ENCODE results near the gene PKDCC. TPM values are rescaled to one million over a fixed set of nuclear protein-coding genes. Genes with fewer than 3 reads are reported as not detected.
A peak's percentile ranks its signal among the peaks of the same experiment; 100 is the strongest.

Gene PKDCC
- total and polyA plus RNA-seq, 2 of the 13 experiments (the other 11 are each of a cell fraction or from before 2014, with no cell fraction given): 52.6 to 58.8 TPM

- TF ChIP-seq HMG20B (CRISPR knock-in tag; conservative IDR thresholded peaks at IDR 0.05) (no peak), IRF2 (CRISPR knock-in tag; IDR thresholded peaks at IDR 0.05) (no peak), TFE3 (CRISPR knock-in tag; IDR thresholded peaks at IDR 0.05) (no peak), UBTF (CRISPR knock-in tag; IDR thresholded peaks at IDR 0.05) (peak; percentile 92), ERF (CRISPR knock-in tag; IDR thresholded peaks at IDR 0.05) (peak; percentile 18; the same call in 1 of the 2 replicates), STAG1 (CRISPR knock-in tag; IDR thresholded peaks at IDR 0.05) (peak; percentile 19), SMC3 (IDR thresholded peaks at IDR 0.05; ENCODE audit: low read length) (no peak), ZNF292 (CRISPR knock-in tag; IDR thresholded peaks at IDR 0.05; ENCODE audit: borderline replicate concordance, low read depth) (0 out of 2 replicates have a peak, but pooled peaks have one; percentile 44), ISX (CRISPR knock-in tag; conservative IDR thresholded peaks at IDR 0.05) (no peak), NFAT5 (CRISPR knock-in tag; IDR thresholded peaks at IDR 0.05) (peak; percentile 49; the same call in 1 of the 2 replicates), KDM6A (CRISPR knock-in tag; IDR thresholded peaks at IDR 0.05; ENCODE audit: low read depth) (no peak), SNAPC4 (CRISPR knock-in tag; IDR thresholded peaks at IDR 0.05) (no peak)
Observed at GRCh38 chr2:42048299-42049220, 739 bp downstream of the PKDCC start (continued).

Measured in HepG2 (cell line).